Left ventricle myocardium inferior (tissue), 1 donor: Measurements from ENCODE around the gene FKBP8. TPM values are rescaled to one million over a fixed set of nuclear protein-coding genes. Genes with fewer than 3 reads are reported as not detected.

ENCODE experiments used
- DNase-seq: peaks from one replicate; pipeline ENCODE4 v3.0.0-alpha.2; 2020
- H3K27ac ChIP-seq: fragments of 200-600 bp; replicated peaks from 2 replicates; pipeline ENCODE4 v1.8.0; 2021
- H3K27me3 ChIP-seq: fragments of 200-600 bp; 2 replicates; pipeline ENCODE4 v1.8.0; 2021; ENCODE audit warnings: low read depth
- H3K36me3 ChIP-seq: fragments of 200-600 bp; 2 replicates; pipeline ENCODE4 v1.8.0; 2021
- H3K4me1 ChIP-seq: fragments of 200-600 bp; 2 replicates; pipeline ENCODE4 v1.8.0; 2021
- H3K4me3 ChIP-seq: fragments of 200-600 bp; 2 replicates; pipeline ENCODE4 v1.8.0; 2021; ENCODE audit warnings: mild to moderate bottlenecking, moderate library complexity
- H3K9me3 ChIP-seq: fragments of 200-600 bp; replicated peaks from 2 replicates; pipeline ENCODE4 v1.8.0; 2021
- CTCF ChIP-seq: fragments of 200-600 bp; IDR thresholded peaks from 2 replicates; pipeline ENCODE4 v1.8.0; 2021; ENCODE audit warnings: antibody characterized with exemption, mild to moderate bottlenecking, borderline replicate concordance
- intact Hi-C: fragments of 100-400 bp; cut with micrococcal nuclease; formaldehyde crosslinking; loops from one replicate; pipeline ENCODE4 v1.11.0; 2022
- total RNA-seq: library from RNA; stranded (reverse); fragmentation: NEBNext Ultra II Directional; extraction: Animal tissue kit (Norgen Biotek cat#: 25700); gene quantifications from one replicate; pipeline ENCODE4 v1.2.1, GENCODE V29; 2021
- donor health status: DM: no; HTN: yes; CAD: no; lungs with severe emphysema.

Gene FKBP8
- total RNA-seq, 1 donor from 2014 or later: 153 TPM

- intact Hi-C loops: no loop called here
- no peaks in the 10 kb centered on the region for H3K27me3 ChIP-seq
- no peaks in the 10 kb centered on the region for H3K36me3 ChIP-seq
- TF ChIP-seq CTCF: peak; percentile 47
- DNase-seq: no peak
- H3K4me3 ChIP-seq: no peak overlapping the region
- H3K4me1 ChIP-seq: peaks cover 85% of the 10 kb centered on the region
- peak overlapping the region; percentile 57 for H3K27ac ChIP-seq
- H3K9me3 ChIP-seq: no peaks in the 10 kb centered on the region
Observed at GRCh38 chr19:18488838-18489626, 54.3 kb downstream of the FKBP8 start.

GRCh38 chr19:18488403-18488723, 55.0 kb downstream of the FKBP8 start:
- H3K27me3 ChIP-seq: no peaks in the 10 kb centered on the region
- H3K4me3 ChIP-seq: no peak overlapping the region
- H3K27ac ChIP-seq: peak overlapping the region; percentile 57
- DNase-seq: no peak
- no peaks in the 10 kb centered on the region for H3K36me3 ChIP-seq
- intact Hi-C loops: no loop called here
- peaks cover 85% of the 10 kb centered on the region for H3K4me1 ChIP-seq
- peak; percentile 33 for TF ChIP-seq CTCF
- H3K9me3 ChIP-seq: no peaks in the 10 kb centered on the region

GRCh38 chr19:18487576-18488402, 55.6 kb downstream of the FKBP8 start:
- Histone ChIP-seq H3K9me3 (no peaks in the 10 kb centered on the region), H3K27me3 (no peaks in the 10 kb centered on the region), H3K4me3 (no peak overlapping the region), H3K4me1 (peaks cover 85% of the 10 kb centered on the region), H3K27ac (peak overlapping the region; percentile 57), H3K36me3 (no peaks in the 10 kb centered on the region)
- no peak for DNase-seq
- TF ChIP-seq CTCF: no peak
- intact Hi-C loops: no loop called here

- Histone ChIP-seq H3K27me3 (no peaks in the 10 kb centered on the region), H3K9me3 (no peaks in the 10 kb centered on the region), H3K4me3 (peak overlapping the region; percentile 10), H3K4me1 (peaks cover 76% of the 10 kb centered on the region), H3K36me3 (no peaks in the 10 kb centered on the region), H3K27ac (peak overlapping the region; percentile 81)
- DNase-seq: no peak
- no peak for TF ChIP-seq CTCF
- intact Hi-C loops: no loop called here
Observed at GRCh38 chr19:18486746-18487145, 56.6 kb downstream of the FKBP8 start.

- H3K4me3 ChIP-seq: no peak overlapping the region
- no peak for TF ChIP-seq CTCF
- H3K27ac ChIP-seq: peak overlapping the region; percentile 81
- DNase-seq: no peak
- peaks cover 83% of the 10 kb centered on the region for H3K4me1 ChIP-seq
- no peaks in the 10 kb centered on the region for H3K36me3 ChIP-seq
- H3K9me3 ChIP-seq: no peaks in the 10 kb centered on the region
- H3K27me3 ChIP-seq: no peaks in the 10 kb centered on the region
- intact Hi-C loops: no loop called here
Observed at GRCh38 chr19:18484992-18485391, 58.4 kb downstream of the FKBP8 start.
